ENCODE measurements around the gene SMARCC1.

- TF ChIP-seq CTCF (IDR thresholded peaks at IDR 0.05) (no peak), POLR2A (IDR thresholded peaks at IDR 0.05) (no peak)
Observed at GRCh38 chr3:47542471-47543173, 239.1 kb downstream of the SMARCC1 start.

Data from esophagus squamous epithelium (tissue), 4 donors.